K562 (cell line): ENCODE measurements around the gene RFNG. TPM values are rescaled to one million over a fixed set of nuclear protein-coding genes. Genes with fewer than 3 reads are reported as not detected.

Experiments
- ARID3B ChIP-seq: fragments of 250-450 bp; sonication (Bioruptor Pico); IDR thresholded peaks from 2 replicates; pipeline ENCODE4 v1.4.0; 2020; ENCODE audit warnings: borderline replicate concordance
- CBX3 ChIP-seq, 2 experiments: IDR thresholded peaks; 1 replicate in 1 of 2; 2 replicates in 1 of 2; pipeline ENCODE4 v1.6.1; 2012; ENCODE audit warnings: inconsistent platforms in 2 of 2, low read length in 2 of 2, borderline replicate concordance in 1 of 2, control low read depth in 1 of 2
- CXXC5 ChIP-seq: fragments of 250-450 bp; sonication (Bioruptor Pico); IDR thresholded peaks from 2 replicates; pipeline ENCODE4 v1.8.0; 2022; ENCODE audit warnings: inconsistent platforms, mild to moderate bottlenecking, moderate library complexity
- ETS1 ChIP-seq: conservative IDR thresholded peaks from 2 replicates; pipeline ENCODE4 v1.6.1; 2011; ENCODE audit warnings: low read depth, mild to moderate bottlenecking, low read length; ENCODE audit not compliant: control insufficient read depth
- MEIS2 ChIP-seq: fragments of 450-650 bp; IDR thresholded peaks from 2 replicates; pipeline ENCODE4 v1.6.1; 2014; ENCODE audit warnings: mild to moderate bottlenecking; ENCODE audit not compliant: partially characterized antibody
- POLR2G ChIP-seq: fragments of 200-400 bp; formaldehyde crosslinking; IDR thresholded peaks from 2 replicates; pipeline ENCODE4 v1.6.1; 2017; ENCODE audit warnings: low read depth, mild to moderate bottlenecking, antibody characterized with exemption, low read length, moderate library complexity
- USF1 ChIP-seq: sonication (generic); formaldehyde crosslinking; IDR thresholded peaks from 2 replicates; pipeline ENCODE4 v1.9.0; 2022; ENCODE audit warnings: mild to moderate bottlenecking, missing genetic modification reagents
- polyA plus RNA-seq, 8 experiments: library from polyadenylated mRNA; depleted of rRNA in 4 of 8; stranded (reverse) in 5 of 8; unstranded in 3 of 8; fragments of >200 nt; fragmentation: Nextera tagmentation in 2 of 8; fragmentation: Illumina TruSeq in 1 of 8; extraction: Ambion mirVana in 2 of 8; extraction: Trizol in 1 of 8; gene quantifications; 2 replicates each; pipeline versions ENCODE4 v1.2.1 to v1.2.3, GENCODE V29; 2011 to 2014; ENCODE audit warnings: inconsistent platforms in 1 of 8, missing spikeins in 1 of 8
- total RNA-seq, 7 experiments: library from RNA; depleted of rRNA in 6 of 7; stranded (reverse); fragments of >200 nt in 6 of 7; fragmentation: Illumina TruSeq in 2 of 7; extraction: Trizol in 2 of 7; gene quantifications; 2 replicates each; pipeline versions ENCODE4 v1.2.1 to v1.2.3, GENCODE V29; 2011 to 2021; ENCODE audit warnings: low replicate concordance in 1 of 7

RFNG gene
- total and polyA plus RNA-seq, 9 of the 15 experiments (the other 6 are each of a cell fraction or from before 2014, with no cell fraction given), result 0.32 to 32.8 (median 9.5) TPM

GRCh38 chr17:82085031-82085861 is 33.6 kb upstream of the RFNG start (continued):
- no peak for TF ChIP-seq USF1 (CRISPR knock-in tag)
- peak; percentile 42; the same call in 1 of the 2 replicates for TF ChIP-seq ETS1
- peak; percentile 63 for TF ChIP-seq POLR2G
- no peak for TF ChIP-seq CBX3 (IDR thresholded peaks at IDR 0.05; ENCODE audit: borderline replicate concordance in 1 of 2, low read length in 2 of 2)
- no peak for TF ChIP-seq CXXC5
- no peak for TF ChIP-seq MEIS2
- no peak for TF ChIP-seq ARID3B (CRISPR knock-in tag)
